ENCODE measurements around the gene CABCOCO1.

DNA sequence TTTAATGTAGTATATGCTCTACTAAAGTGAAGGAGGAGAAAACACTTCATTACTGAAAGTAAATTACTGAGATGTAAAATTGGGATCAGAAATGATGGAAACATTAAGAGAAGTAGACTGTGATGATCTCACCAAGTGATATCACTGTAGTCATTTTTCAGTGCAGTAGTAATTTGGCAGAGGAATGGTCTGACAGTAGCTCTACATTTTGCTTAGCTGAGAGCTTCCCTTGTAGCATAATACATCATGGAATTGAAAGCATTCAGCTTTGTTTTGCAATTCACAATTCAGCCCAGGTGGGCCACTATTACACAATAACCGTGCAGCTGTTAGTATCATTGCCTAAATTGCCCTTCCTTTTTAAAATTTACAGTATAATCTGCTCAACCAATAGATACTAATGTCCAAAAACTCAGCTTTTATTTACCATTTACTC lies 19.4 kb upstream of the CABCOCO1 start:
- TF ChIP-seq, protein P1, sequence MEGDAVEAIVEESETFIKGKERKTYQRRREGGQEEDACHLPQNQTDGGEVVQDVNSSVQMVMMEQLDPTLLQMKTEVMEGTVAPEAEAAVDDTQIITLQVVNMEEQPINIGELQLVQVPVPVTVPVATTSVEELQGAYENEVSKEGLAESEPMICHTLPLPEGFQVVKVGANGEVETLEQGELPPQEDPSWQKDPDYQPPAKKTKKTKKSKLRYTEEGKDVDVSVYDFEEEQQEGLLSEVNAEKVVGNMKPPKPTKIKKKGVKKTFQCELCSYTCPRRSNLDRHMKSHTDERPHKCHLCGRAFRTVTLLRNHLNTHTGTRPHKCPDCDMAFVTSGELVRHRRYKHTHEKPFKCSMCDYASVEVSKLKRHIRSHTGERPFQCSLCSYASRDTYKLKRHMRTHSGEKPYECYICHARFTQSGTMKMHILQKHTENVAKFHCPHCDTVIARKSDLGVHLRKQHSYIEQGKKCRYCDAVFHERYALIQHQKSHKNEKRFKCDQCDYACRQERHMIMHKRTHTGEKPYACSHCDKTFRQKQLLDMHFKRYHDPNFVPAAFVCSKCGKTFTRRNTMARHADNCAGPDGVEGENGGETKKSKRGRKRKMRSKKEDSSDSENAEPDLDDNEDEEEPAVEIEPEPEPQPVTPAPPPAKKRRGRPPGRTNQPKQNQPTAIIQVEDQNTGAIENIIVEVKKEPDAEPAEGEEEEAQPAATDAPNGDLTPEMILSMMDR (conservative IDR thresholded peaks at IDR 0.05; ENCODE audit: low read depth, low read length), result no peak
- no peak for TF ChIP-seq EZH2 (IDR thresholded peaks at IDR 0.05; ENCODE audit: borderline replicate concordance, low read depth, low read length, poor library complexity, severe bottlenecking)

Data from A673 (cell line).